GM19239 (cell line): Measurements from ENCODE around the gene ARID1A.
"Not testable (repeated sequence)": the region's sequence is repeated elsewhere in the genome, so short reads cannot be mapped to it uniquely, and the experiment has no call there.

ENCODE experiments used
- DNase-seq: peaks from one replicate; pipeline ENCODE4 v3.0.0; 2011; ENCODE audit warnings: low spot score; ENCODE audit not compliant: insufficient read length
- FAIRE-seq: peaks from 2 replicates; lab custom pipeline; 2011; peaks lifted over from hg19 to GRCh38; lab: Jason Lieb, UNC

The ARID1A gene

DNA sequence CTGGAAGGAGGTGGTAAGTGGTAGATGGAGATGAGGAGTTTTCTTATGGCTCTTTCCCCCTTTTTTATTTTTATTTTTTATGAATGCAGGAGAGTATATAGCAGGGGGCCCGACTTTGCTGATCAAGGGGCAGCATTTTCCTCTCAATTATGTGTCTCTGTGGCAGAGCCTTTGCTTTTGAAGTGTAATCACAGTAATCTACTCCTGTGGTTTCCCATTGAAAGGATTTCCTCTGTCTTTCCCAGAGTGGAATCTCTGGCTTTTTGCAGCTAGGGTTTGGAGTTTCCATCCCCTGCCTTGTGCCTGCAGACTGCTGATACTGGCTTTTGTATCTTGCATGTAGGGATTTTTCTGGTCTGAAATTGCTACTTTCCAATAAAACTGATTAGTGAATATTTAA lies 29.1 kb downstream of the ARID1A start:
- DNase-seq = no peak
- FAIRE-seq = no peak

- not testable (repeated sequence) for FAIRE-seq, DNase-seq
These were observed 30.1 kb downstream of the ARID1A start for GRCh38 chr1:26725904-26726303.

DNA sequence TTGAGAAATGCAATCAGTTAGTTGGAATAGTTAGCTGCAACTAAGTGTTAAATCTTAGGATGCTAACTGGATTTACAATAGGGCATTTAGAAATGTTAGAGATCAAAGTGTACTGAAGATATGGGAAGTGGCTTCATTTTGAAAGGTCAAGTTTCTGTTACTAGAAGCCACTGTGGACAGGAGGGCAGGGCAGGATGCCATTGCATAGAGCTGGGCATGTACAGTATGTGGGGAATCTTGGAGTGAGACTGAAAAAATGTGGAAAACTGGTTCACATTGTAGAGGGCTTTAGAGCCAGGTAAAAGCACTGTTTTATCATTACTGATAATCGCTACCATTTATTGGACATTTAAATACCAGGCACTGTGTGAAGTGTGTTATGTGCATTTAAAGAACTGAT lies 31.0 kb downstream of the ARID1A start:
- DNase-seq (no peak), FAIRE-seq (no peak)

GRCh38 chr1:26727476-26727875 lies 31.7 kb downstream of the ARID1A start:
- DNase-seq = no peak
- no peak for FAIRE-seq

DNA sequence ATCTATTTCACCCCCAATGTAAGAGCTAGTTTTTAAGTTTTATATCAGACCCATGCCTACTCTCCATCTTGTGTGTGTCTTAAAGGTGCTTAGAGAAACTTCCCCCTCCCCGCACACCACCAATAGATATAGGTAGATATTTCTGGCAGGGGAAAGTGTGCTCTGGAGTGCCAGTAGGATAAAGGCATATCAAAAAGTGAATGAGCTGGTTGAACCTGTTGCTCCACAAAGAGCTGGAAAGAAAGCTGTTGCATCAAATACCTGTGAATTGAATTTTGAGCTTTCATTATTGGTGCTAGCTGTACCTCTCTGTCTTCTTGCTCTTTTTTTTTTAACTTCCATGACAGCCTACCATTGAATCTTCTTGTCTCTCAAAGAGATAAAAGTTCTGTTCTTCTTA lies 32.8 kb downstream of the ARID1A start:
- DNase-seq (no peak), FAIRE-seq (no peak)

GRCh38 chr1:26729633-26730032 lies 33.8 kb downstream of the ARID1A start:
- FAIRE-seq = no peak
- no peak for DNase-seq

- DNase-seq (no peak), FAIRE-seq (no peak)
These were observed 34.9 kb downstream of the ARID1A start for GRCh38 chr1:26730695-26731094.

DNA sequence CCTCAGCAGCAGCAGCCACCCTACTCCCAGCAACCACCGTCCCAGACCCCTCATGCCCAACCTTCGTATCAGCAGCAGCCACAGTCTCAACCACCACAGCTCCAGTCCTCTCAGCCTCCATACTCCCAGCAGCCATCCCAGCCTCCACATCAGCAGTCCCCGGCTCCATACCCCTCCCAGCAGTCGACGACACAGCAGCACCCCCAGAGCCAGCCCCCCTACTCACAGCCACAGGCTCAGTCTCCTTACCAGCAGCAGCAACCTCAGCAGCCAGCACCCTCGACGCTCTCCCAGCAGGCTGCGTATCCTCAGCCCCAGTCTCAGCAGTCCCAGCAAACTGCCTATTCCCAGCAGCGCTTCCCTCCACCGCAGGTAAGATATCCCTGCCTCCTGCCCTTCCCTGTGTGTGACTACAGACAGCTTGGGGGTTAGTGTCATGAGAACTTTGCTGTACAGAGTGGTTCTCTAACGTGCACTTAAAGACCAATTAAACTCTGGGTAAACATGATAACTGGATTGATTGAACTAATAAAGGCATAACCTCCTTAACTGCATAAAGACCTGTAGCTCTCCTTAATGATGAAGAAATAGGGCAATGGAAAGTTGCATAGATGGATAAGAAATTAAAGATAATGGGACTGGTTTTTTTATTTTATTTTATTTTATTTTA lies 35.6 kb downstream of the ARID1A start:
- no peak for DNase-seq
- no peak for FAIRE-seq

DNA sequence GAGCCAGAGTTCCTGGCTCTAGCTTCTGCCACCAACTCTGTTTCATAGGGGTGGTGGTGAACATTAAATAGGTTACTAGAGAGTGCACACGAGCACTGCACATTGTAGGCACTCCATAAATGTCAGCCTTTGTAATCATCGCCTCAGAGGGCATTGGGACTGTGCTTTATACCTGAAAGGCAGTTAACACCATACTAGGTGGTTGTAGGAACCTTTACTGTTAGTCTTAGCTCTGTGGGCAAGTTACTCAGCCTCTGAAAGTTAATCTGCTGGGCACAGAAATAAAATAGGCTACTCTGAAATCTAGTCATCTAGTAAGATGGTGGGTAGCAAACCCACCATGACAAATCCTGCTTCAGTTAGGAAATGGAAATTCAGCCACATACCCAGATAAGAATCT lies 37.6 kb downstream of the ARID1A start:
- FAIRE-seq = no peak

GRCh38 chr1:26733982-26734381 lies 38.2 kb downstream of the ARID1A start:
- DNase-seq = no peak
- FAIRE-seq = no peak

More for the DNA sequence above, 37.6 kb downstream of the ARID1A start:
- DNase-seq = no peak

GRCh38 chr1:26734501-26735058 lies 38.8 kb downstream of the ARID1A start:
- FAIRE-seq (no peak), DNase-seq (no peak)

GRCh38 chr1:26739329-26739914 lies 43.6 kb downstream of the ARID1A start:
- FAIRE-seq (peak; percentile 59), DNase-seq (no peak)

DNA sequence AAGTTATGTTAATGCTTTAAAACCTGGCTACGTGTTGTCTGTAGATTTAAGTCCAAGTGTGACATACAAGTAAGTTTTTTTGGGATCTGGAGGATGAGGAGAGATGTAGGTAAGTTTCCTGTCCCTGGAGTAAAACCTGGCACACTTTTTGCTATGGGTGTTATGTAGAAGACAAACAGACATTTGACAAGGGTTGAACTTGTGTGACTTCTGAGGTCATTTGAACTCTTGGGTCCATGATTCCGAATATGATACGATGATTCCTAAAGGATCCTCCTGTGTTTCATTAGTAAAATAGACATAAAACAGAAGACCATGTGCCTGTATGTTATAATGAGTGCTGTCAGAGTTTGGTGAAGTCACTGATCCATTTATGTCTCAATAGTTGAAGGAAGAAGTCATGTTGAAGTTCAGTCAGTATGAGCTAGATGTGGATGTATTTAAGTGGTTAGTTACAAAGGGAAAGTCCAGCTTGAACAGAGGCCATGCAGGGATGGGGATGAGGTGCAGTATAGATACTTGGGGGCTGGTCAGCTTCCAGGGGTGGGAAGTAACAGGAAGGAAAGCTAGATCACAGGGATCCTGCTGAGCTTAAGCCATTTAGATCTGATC lies 44.3 kb downstream of the ARID1A start:
- FAIRE-seq = peak; percentile 91

DNA sequence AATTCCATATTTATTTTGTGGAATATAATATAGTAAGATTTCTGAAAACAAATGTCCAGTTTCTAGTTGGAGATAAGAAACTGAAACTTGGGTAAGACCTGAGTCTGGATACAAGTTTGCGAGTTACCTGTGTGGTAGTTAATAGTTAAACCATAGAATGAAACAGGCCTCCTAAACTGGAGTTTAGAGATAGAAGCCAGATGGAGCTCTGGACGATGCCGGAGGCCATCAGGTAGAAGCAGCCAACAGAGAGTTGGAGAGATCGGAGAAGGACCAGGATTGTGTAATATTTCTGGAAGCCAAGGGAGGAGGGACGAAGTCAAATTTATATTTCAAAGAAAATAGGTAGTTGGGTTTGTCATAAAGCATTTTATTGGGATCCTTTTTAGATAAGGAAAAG lies 45.1 kb downstream of the ARID1A start:
- no peak for DNase-seq

More for the DNA sequence above, 44.3 kb downstream of the ARID1A start:
- DNase-seq = no peak

GRCh38 chr1:26743426-26744059 lies 47.7 kb downstream of the ARID1A start:
- DNase-seq (no peak), FAIRE-seq (no peak)

More for the DNA sequence above, 45.1 kb downstream of the ARID1A start:
- no peak for FAIRE-seq

DNA sequence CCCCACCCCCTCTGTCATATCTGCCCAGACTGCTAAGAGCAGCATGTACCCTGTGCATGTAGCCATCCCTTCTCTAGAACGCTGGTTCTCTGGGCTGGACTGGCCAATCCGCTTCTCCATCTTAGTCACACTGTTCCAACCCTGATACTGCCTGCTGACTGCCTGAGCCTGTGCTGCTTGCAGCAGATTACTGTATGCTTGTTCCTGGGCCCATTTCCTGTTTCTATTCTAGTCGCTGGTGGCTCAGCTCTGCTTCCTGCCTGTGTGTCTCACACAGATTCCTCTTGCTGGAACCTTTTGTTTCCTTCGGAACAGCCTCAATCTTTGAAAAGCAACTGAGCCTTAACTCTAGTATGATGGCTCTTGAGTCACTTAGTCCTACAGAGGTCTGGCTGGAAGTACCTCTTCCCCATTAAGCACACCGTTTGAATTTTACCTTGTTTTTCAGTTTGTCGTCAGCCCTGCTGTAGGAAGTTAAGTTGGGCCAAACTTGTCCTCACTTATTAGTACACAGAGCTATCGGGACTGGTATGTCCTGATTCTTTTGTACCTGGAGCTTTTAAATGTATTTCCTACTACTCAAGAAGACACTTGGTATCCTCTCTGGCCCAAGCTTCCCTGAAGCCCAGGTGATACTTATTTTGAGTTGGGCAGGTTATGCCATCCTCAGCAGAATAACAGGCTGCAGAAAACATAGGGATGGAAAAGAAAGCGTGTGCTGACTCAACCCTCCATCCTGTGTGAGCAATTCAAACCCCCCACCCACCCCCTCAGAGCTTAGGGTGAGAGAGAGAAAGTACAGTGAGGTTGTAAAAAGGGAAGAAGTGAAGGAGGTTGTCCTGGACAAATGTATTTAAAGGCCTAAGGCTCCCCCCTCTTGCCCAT lies 48.5 kb downstream of the ARID1A start:
- peak; percentile 100 for FAIRE-seq

GRCh38 chr1:26745191-26745590 lies 49.4 kb downstream of the ARID1A start:
- DNase-seq = no peak
- FAIRE-seq = peak; percentile 48

More for the DNA sequence above, 48.5 kb downstream of the ARID1A start:
- DNase-seq = peak; percentile 70

GRCh38 chr1:26747048-26747447 lies 51.2 kb downstream of the ARID1A start:
- no peak for FAIRE-seq
- DNase-seq = no peak

DNA sequence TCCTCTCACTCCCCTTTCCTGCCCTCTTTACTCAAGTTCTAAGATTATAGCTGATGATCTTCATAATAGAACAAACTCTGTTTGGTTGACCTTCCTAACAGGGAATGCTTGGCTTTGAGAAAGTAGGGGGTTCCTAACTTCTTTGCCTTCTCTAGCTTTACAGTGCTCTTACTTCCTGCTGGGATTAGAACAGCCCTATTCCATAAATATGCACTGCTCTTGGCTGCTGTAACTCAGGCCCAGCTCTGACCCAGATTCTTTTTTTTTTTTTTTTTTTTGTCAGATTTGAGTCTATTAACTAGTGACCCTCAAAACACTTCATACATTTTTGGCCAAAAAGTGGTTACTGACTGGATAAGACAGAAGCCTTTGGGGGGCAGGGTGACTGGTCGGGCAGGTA lies 52.5 kb downstream of the ARID1A start:
- no peak for DNase-seq
- FAIRE-seq = no peak

DNA sequence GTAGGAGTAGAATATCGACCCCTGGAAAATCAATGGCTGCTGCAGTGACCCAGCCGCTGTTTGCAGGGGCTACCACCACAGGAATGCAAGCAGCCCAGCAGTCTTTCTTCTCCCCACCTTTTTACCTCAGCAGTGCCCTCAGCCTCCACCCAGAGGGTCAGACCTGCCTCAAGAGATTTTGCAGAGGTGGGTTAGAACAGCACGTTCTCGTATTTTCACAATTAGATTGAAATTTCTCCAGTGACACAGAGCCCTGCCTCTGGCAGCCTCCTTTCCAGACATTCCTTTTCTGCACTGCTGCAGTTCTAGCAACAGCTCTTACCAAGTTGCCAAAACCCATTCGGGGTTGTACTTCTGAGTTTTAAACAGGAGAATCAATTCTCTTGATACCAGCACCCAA lies 53.6 kb downstream of the ARID1A start:
- no peak for DNase-seq
- no peak for FAIRE-seq
